ENCODE data around the gene LTBP2. TPM values are rescaled to one million over a fixed set of nuclear protein-coding genes. Genes with fewer than 3 reads are reported as not detected.

The LTBP2 gene
- total RNA-seq, 1 donor from 2014 or later, result 0.07 TPM

DNA sequence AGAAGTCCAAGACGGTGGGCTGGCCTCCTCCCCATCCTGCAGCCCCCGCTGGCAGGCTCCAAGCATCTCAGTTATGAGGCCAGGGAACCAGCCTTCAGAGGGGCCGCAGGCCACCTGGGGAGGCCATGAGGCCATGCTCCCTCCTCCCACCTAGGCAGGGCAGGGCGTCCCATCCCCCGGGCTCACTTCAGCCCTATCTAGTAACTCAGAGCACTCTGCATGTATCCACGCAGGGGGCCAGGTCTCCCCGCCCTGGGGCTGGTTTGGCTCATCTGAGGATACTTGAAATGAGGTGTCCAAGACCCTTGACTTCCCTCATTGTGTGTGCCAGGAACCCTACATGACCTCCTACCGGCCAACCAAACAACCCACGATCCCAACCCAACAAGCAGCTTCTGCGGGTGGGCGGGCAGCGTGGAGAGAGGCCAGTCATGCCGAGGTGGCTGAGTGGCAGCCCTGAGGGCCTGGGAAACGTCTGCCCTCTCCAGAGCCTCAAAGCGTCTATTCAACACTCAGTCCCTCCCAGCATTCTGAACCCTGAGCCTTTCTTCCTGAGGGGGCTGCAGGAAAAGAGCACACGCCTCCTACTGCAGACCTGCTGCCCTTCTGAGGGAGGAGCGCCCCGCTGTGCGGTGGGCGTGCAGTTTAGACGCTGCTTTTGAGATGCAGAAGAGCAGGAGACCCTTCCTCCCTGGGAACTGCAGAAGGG is 101.7 kb downstream of the LTBP2 start:
- H3K36me3 Mint-ChIP-seq (ENCODE audit: low read depth), result no peaks in the 10 kb centered on the region
- intact Hi-C loops (cut with micrococcal nuclease), result no loop called here
- peaks cover 5% of the 10 kb centered on the region for H3K4me1 Mint-ChIP-seq (ENCODE audit: low read depth)
- H3K27ac Mint-ChIP-seq, result no peak overlapping the region
- no peak for DNase-seq (ENCODE audit: low spot score)
- no peaks in the 10 kb centered on the region for H3K9me3 Mint-ChIP-seq
- no peak overlapping the region for H3K4me3 Mint-ChIP-seq (ENCODE audit: low read depth)
- peaks cover 6% of the 10 kb centered on the region for H3K27me3 Mint-ChIP-seq (ENCODE audit: low read depth)

GRCh38 chr14:74509587-74510222 is 102.3 kb downstream of the LTBP2 start:
- intact Hi-C loops (cut with micrococcal nuclease), result no loop called here
- peaks cover 3% of the 10 kb centered on the region for H3K4me1 Mint-ChIP-seq (ENCODE audit: low read depth)
- no peaks in the 10 kb centered on the region for H3K9me3 Mint-ChIP-seq
- no peak for DNase-seq (ENCODE audit: low spot score)
- no peaks in the 10 kb centered on the region for H3K36me3 Mint-ChIP-seq (ENCODE audit: low read depth)
- no peak overlapping the region for H3K27ac Mint-ChIP-seq
- peaks cover 6% of the 10 kb centered on the region for H3K27me3 Mint-ChIP-seq (ENCODE audit: low read depth)
- no peak overlapping the region for H3K4me3 Mint-ChIP-seq (ENCODE audit: low read depth)

DNA sequence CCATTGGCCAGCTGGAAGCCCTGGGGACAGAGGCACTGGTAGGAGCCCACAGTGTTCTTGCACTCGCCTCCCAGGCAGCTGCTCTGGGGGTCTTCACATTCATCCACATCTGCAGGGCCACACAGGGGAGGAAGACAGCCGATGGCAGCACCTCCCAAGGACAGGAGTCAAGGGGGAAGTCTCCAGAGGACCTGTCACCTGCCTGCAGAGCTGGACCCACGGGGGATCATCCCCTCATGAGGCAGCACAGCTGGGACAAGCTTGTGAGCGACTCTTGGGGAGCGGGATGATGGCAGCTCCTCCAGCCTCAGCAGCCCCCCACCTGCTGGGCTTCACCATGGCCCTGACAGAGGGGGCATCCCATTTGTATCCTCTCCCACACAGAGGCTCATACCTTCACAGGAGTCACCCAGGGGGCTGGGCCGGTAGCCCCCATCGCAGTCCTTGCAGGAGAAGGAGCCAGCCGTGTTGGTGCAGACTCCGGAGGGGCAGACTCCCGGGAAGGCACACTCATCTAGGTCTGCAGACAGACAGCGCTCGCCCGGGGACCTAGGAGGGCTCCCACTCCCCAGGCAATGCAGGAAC is 103.1 kb downstream of the LTBP2 start:
- Mint-ChIP-seq H3K9me3 (no peaks in the 10 kb centered on the region), H3K27ac (no peak overlapping the region), H3K4me3 (ENCODE audit: low read depth) (no peak overlapping the region), H3K4me1 (ENCODE audit: low read depth) (no peaks in the 10 kb centered on the region), H3K36me3 (ENCODE audit: low read depth) (no peaks in the 10 kb centered on the region), H3K27me3 (ENCODE audit: low read depth) (peaks cover 6% of the 10 kb centered on the region)
- intact Hi-C loops (cut with micrococcal nuclease), result no loop called here
- no peak for DNase-seq (ENCODE audit: low spot score)

DNA sequence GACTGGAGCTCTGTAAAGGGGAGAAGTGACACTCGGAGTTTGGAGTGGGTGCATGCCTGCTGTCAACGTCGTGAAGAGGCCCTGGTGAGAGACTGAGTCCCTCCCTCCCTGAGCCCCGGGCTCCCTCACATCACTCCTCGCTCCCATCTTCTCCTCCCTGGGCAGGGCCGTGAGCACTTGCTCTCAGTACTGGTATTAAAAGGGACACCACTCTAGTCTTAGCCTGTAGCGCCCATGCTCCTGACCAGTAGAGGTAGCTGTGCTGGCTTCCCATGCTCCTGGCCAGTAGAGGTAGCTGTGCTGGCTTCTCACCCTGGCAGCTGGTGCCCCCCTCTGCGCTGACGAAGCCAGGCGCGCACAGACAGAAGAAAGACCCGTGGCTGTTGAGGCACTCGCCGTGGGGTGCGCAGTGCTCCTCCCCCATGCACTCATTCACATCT is 103.7 kb downstream of the LTBP2 start:
- intact Hi-C loops (cut with micrococcal nuclease), result no loop called here
- Mint-ChIP-seq H3K27ac (no peak overlapping the region), H3K36me3 (ENCODE audit: low read depth) (no peaks in the 10 kb centered on the region), H3K4me1 (ENCODE audit: low read depth) (no peaks in the 10 kb centered on the region), H3K27me3 (ENCODE audit: low read depth) (peaks cover 4% of the 10 kb centered on the region), H3K4me3 (ENCODE audit: low read depth) (no peak overlapping the region), H3K9me3 (no peaks in the 10 kb centered on the region)
- DNase-seq (ENCODE audit: low spot score), result no peak

DNA sequence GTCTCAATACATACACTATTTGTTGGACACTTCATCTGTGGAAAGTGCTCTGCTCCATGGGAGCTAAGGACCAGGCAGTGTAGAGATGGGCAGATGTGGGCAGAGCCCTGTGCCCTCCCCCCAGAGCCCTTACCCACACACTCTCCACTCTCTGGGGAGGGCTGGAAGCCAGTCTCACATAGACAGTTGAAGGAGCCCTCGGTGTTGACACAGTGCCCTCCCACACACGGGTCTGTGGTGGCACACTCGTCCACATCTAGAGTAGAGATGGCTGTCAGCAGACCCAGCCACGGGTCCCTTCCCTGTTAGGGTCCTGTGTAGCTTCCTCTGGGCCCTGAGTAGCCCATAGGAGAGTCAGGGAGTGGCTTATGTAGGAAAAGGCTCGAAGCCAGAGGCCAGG is 104.2 kb downstream of the LTBP2 start:
- no peak overlapping the region for H3K27ac Mint-ChIP-seq

DNA sequence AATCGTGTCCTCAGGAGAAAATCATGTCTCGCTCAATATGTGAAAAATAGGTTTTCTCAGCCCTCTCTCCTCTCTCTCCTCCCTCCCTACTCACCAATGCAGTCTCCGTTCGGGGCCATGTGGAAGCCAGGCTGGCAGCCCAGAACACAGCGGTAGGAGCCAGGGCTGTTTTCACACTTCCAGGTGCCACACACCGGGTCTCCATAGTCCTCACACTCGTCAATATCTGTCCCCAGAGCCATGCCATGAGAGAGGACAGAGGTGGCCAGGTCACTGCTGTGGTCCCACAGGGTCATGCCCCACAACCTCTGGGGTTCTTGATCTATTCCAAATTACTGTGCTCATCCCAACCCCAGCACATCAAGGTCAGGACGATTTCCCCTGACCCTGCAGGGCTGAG is 105.0 kb downstream of the LTBP2 start:
- no peaks in the 10 kb centered on the region for H3K4me1 Mint-ChIP-seq (ENCODE audit: low read depth)
- DNase-seq (ENCODE audit: low spot score), result no peak
- intact Hi-C loops (cut with micrococcal nuclease), result no loop called here
- no peak overlapping the region for H3K27ac Mint-ChIP-seq
- no peaks in the 10 kb centered on the region for H3K9me3 Mint-ChIP-seq
- H3K4me3 Mint-ChIP-seq (ENCODE audit: low read depth), result no peak overlapping the region
- H3K36me3 Mint-ChIP-seq (ENCODE audit: low read depth), result no peaks in the 10 kb centered on the region
- no peaks in the 10 kb centered on the region for H3K27me3 Mint-ChIP-seq (ENCODE audit: low read depth)

More for the DNA sequence above, 104.2 kb downstream of the LTBP2 start:
- no peak overlapping the region for H3K4me3 Mint-ChIP-seq (ENCODE audit: low read depth)
- no peaks in the 10 kb centered on the region for H3K9me3 Mint-ChIP-seq
- peaks cover 3% of the 10 kb centered on the region for H3K27me3 Mint-ChIP-seq (ENCODE audit: low read depth)
- no peaks in the 10 kb centered on the region for H3K36me3 Mint-ChIP-seq (ENCODE audit: low read depth)
- no peak for DNase-seq (ENCODE audit: low spot score)
- intact Hi-C loops (cut with micrococcal nuclease), result no loop called here
- H3K4me1 Mint-ChIP-seq (ENCODE audit: low read depth), result no peaks in the 10 kb centered on the region

- Mint-ChIP-seq H3K4me3 (ENCODE audit: low read depth) (no peak overlapping the region), H3K27ac (no peak overlapping the region), H3K9me3 (no peaks in the 10 kb centered on the region), H3K27me3 (ENCODE audit: low read depth) (no peaks in the 10 kb centered on the region), H3K36me3 (ENCODE audit: low read depth) (no peaks in the 10 kb centered on the region), H3K4me1 (ENCODE audit: low read depth) (no peaks in the 10 kb centered on the region)
- intact Hi-C loops (cut with micrococcal nuclease), result no loop called here
- DNase-seq (ENCODE audit: low spot score), result no peak
These were observed 105.6 kb downstream of the LTBP2 start for GRCh38 chr14:74506411-74506851.

GRCh38 chr14:74505831-74506230 is 106.2 kb downstream of the LTBP2 start:
- H3K9me3 Mint-ChIP-seq, result no peaks in the 10 kb centered on the region
- H3K4me1 Mint-ChIP-seq (ENCODE audit: low read depth), result no peaks in the 10 kb centered on the region
- no peaks in the 10 kb centered on the region for H3K27me3 Mint-ChIP-seq (ENCODE audit: low read depth)
- no peak overlapping the region for H3K4me3 Mint-ChIP-seq (ENCODE audit: low read depth)
- no peak overlapping the region for H3K27ac Mint-ChIP-seq
- no peaks in the 10 kb centered on the region for H3K36me3 Mint-ChIP-seq (ENCODE audit: low read depth)
- intact Hi-C loops (cut with micrococcal nuclease), result no loop called here
- DNase-seq (ENCODE audit: low spot score), result no peak

DNA sequence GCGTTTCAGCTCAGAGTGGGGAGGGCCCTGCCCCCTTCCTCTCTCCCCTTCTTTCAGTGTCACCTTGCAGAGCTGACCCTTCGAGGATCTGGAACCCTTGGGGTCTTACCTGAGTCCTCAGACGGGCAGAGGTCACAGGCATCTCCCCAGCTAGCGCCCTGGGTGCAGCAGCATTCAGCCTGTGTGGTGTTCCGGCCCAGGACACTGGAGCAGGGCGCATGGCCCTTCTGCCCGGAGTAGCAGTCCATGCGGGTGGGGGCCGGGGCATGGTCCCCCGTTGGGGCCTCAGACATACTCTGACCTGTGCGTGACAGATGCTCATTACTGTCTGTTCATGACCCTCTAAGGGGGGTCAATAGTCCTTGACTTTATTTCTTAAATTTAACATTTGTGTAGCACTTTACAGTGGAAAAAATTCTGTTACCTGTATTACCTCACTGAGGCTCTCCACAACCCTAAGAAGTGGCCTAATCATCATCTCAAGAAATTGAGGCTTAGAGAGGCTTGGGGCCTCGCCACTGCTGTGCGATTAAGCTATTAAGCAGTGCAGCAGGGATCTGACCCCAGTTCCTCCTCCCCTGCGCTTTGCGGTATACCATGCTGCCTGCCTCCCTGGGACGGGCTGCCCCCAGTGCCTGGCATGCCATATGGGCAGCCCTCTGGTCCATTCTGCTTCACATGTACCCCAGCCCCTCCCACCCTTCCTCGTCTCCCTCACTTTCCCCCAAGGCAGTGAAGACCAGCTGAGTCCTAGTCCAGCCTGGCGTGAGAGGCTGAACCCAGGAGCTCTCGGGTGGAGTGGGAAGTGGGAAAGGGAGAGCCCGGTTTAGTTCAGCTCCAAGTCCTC is 106.9 kb downstream of the LTBP2 start:
- no peaks in the 10 kb centered on the region for H3K4me1 Mint-ChIP-seq (ENCODE audit: low read depth)

DNA sequence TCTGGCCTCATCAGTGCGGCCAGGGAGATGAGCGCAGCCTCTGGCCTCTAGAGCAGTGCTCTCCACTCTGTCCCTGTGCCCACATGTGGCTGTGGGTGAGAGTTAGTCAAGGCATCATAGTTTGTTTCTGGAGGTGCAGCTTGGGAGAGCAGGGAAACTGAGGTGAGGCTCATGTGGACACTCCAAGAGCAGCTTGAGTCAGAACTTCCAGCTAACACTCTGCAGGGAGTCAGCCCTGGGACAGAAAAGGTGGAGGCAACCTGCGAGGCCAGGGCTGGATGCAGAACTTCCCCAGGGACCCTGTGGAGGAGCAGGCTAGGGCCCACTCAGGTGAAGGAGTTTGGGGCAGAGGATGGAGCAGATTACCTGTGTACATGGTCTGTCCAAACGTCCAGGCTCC is 107.6 kb downstream of the LTBP2 start:
- DNase-seq (ENCODE audit: low spot score), result no peak
- Mint-ChIP-seq H3K4me3 (ENCODE audit: low read depth) (no peak overlapping the region), H3K4me1 (ENCODE audit: low read depth) (no peaks in the 10 kb centered on the region)

More for the DNA sequence above, 106.9 kb downstream of the LTBP2 start:
- H3K9me3 Mint-ChIP-seq, result no peaks in the 10 kb centered on the region
- DNase-seq (ENCODE audit: low spot score), result no peak
- H3K36me3 Mint-ChIP-seq (ENCODE audit: low read depth), result no peaks in the 10 kb centered on the region
- H3K27me3 Mint-ChIP-seq (ENCODE audit: low read depth), result no peaks in the 10 kb centered on the region
- no peak overlapping the region for H3K27ac Mint-ChIP-seq
- intact Hi-C loops (cut with micrococcal nuclease), result no loop called here
- H3K4me3 Mint-ChIP-seq (ENCODE audit: low read depth), result no peak overlapping the region

DNA sequence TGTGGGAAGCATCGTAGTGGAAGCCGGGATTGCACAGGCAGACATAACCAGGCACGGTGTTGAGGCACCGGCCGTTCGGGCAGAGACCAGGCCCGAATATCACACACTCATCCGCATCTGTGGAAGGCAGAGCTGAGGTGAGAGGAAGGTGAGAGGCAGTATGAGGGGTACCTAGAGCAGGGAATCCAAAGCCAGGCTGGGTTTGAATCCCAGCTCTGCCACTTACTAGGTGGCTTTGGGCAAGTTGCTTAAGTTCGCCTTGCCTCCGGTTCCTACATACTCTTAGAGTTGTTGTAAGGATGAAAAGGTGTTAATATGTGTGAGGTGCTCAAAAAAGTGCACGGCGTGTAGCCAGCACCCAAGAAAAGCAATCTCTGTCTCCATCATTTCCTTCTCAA is 108.1 kb downstream of the LTBP2 start:
- no peaks in the 10 kb centered on the region for H3K9me3 Mint-ChIP-seq
- H3K4me3 Mint-ChIP-seq (ENCODE audit: low read depth), result no peak overlapping the region
- H3K36me3 Mint-ChIP-seq (ENCODE audit: low read depth), result no peaks in the 10 kb centered on the region
- no peaks in the 10 kb centered on the region for H3K27me3 Mint-ChIP-seq (ENCODE audit: low read depth)
- no peaks in the 10 kb centered on the region for H3K4me1 Mint-ChIP-seq (ENCODE audit: low read depth)
- intact Hi-C loops (cut with micrococcal nuclease), result no loop called here
- no peak for DNase-seq (ENCODE audit: low spot score)
- H3K27ac Mint-ChIP-seq, result no peak overlapping the region

More for the DNA sequence above, 107.6 kb downstream of the LTBP2 start:
- H3K27ac Mint-ChIP-seq, result no peak overlapping the region
- H3K36me3 Mint-ChIP-seq (ENCODE audit: low read depth), result no peaks in the 10 kb centered on the region
- no peaks in the 10 kb centered on the region for H3K27me3 Mint-ChIP-seq (ENCODE audit: low read depth)
- intact Hi-C loops (cut with micrococcal nuclease), result no loop called here
- no peaks in the 10 kb centered on the region for H3K9me3 Mint-ChIP-seq

DNA sequence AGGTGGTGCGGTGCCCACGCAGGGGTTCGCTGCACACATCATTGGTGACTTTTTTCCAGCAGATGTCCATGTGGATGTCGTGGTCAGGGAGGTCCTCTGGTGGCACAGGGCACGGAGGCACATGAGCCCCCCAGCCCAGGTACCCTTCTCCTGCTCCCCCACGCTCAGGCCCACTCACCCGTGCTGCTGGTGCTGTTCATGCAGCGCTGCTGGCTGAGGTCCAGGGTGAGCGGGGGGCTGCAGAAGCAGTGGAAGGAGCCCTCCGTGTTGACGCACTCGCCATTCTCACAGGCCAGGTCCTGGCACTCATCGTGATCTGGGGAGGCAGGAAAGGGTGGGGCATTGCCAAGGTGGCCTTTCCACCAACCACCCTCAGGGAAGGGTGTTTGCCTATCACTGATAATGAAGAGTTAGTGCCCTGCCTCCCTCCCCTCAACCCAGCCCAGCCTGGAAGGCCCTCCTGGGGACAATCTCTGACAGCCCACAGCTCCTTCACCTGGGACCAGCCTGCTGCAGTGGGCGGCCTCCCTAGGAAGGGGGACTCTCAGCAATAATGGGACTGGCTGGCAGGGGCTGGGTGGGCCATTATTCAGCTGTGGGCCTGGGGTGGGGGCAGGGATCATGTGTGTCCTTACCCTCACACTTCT is 108.6 kb downstream of the LTBP2 start:
- Mint-ChIP-seq H3K27me3 (ENCODE audit: low read depth) (no peaks in the 10 kb centered on the region), H3K36me3 (ENCODE audit: low read depth) (no peaks in the 10 kb centered on the region), H3K4me1 (ENCODE audit: low read depth) (no peaks in the 10 kb centered on the region), H3K9me3 (no peaks in the 10 kb centered on the region), H3K4me3 (ENCODE audit: low read depth) (no peak overlapping the region), H3K27ac (no peak overlapping the region)
- no peak for DNase-seq (ENCODE audit: low spot score)
- intact Hi-C loops (cut with micrococcal nuclease), result no loop called here
